ENCODE measurements around the gene ONECUT3.
"Not testable (repeated sequence)": the region's sequence is repeated elsewhere in the genome, so short reads cannot be mapped to it uniquely, and the experiment has no call there.

The ONECUT3 gene

DNA sequence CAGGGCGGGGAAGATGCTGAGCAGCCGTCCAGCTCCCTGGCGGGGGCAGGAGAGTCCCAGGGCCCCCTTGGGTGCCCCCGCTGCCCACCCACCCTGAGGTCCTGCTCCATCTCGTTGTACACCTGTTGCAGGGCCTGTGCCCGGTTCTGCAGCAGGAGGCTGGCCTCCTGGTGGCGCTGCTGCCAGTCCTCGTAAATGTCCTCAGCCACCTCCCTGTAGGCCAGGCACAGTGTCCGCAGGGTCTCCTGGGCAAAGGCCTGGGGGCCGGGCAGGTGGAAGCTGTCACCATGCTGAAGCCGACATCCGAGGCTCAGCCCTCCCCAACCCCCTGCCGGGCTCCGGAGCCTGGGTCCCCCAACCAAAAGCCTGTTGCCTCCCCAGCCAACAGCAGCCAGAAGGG lies 38.6 kb downstream of the ONECUT3 start:
- peaks cover 3% of the 10 kb centered on the region for H3F3A ChIP-seq (ENCODE audit: insufficient read depth, low read length)
- no peak for DNase-seq
- H3K9me2 ChIP-seq (replicated peaks; ENCODE audit: insufficient read depth, low read length), result no peaks in the 10 kb centered on the region
- no peaks in the 10 kb centered on the region for H3K79me2 ChIP-seq (ENCODE audit: low read length)
- H3K4me3 ChIP-seq (ENCODE audit: low read length), result no peak overlapping the region
- no peak overlapping the region for H3K4me2 ChIP-seq (ENCODE audit: low read depth, low read length)
- no peak overlapping the region for H2AFZ ChIP-seq (ENCODE audit: low read length)
- H3K9ac ChIP-seq (ENCODE audit: low read length), result no peak overlapping the region
- H3K27me3 ChIP-seq (replicated peaks; ENCODE audit: insufficient read depth, low read length), result peaks cover 77% of the 10 kb centered on the region
- H3K4me1 ChIP-seq (ENCODE audit: low read length), result peaks cover 14% of the 10 kb centered on the region
- no peak overlapping the region for H3K27ac ChIP-seq (ENCODE audit: low read length)
- no peaks in the 10 kb centered on the region for H3K9me3 ChIP-seq (replicated peaks; ENCODE audit: insufficient read depth, low read length)
- H4K20me1 ChIP-seq (ENCODE audit: insufficient read depth, low read length), result peaks cover 1% of the 10 kb centered on the region; the same call in 1 of the 2 replicates
- no peaks in the 10 kb centered on the region for H3K36me3 ChIP-seq (replicated peaks; ENCODE audit: insufficient read depth, low read length)
- TF ChIP-seq, protein P1, sequence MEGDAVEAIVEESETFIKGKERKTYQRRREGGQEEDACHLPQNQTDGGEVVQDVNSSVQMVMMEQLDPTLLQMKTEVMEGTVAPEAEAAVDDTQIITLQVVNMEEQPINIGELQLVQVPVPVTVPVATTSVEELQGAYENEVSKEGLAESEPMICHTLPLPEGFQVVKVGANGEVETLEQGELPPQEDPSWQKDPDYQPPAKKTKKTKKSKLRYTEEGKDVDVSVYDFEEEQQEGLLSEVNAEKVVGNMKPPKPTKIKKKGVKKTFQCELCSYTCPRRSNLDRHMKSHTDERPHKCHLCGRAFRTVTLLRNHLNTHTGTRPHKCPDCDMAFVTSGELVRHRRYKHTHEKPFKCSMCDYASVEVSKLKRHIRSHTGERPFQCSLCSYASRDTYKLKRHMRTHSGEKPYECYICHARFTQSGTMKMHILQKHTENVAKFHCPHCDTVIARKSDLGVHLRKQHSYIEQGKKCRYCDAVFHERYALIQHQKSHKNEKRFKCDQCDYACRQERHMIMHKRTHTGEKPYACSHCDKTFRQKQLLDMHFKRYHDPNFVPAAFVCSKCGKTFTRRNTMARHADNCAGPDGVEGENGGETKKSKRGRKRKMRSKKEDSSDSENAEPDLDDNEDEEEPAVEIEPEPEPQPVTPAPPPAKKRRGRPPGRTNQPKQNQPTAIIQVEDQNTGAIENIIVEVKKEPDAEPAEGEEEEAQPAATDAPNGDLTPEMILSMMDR (IDR thresholded peaks at IDR 0.05; ENCODE audit: low read length), result peak; percentile 11; the same call in 1 of the 2 replicates
- TF ChIP-seq EZH2phosphoT487 (IDR thresholded peaks at IDR 0.05; ENCODE audit: low read length) (no peak), EZH2 (optimal IDR thresholded peaks at IDR 0.05; ENCODE audit: low read depth, low read length) (no peak)

DNA sequence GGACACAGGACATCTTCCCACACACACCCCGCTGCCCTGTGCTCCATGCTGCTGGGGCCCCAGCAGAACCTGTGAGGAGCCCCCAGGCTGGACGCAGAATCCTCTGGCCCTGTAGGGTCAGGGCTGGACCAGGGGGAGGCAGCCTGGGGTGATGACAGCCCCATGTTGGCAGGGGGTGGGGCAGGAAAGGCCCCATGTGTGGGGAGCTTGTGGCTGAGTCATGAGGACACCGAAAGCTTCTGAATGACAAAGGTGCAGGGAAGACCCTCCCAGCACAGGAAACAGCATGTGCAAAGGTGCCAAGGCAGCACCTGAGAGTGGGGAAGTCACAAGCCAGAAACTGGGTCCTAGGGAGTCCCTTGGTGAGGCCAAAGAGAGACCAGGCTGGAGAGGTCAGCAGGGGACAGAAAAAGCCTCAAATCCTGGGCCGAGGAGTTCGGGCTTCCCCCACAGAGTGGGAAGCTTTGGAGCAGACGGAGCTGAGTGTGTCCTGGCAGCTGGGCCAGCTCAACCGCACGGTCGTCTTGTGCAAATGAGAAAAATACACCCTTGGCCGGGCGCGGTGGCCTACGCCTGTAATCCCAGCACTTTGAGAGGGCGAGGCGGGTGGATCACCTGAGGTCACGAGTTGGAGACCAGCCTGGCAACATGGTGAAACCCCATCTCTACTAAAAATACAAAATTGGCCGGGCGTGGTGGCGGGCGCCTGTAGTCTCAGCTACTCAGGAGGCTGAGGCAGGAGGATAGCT lies 41.3 kb downstream of the ONECUT3 start:
- no peak overlapping the region for H3K9ac ChIP-seq (ENCODE audit: low read length)

DNA sequence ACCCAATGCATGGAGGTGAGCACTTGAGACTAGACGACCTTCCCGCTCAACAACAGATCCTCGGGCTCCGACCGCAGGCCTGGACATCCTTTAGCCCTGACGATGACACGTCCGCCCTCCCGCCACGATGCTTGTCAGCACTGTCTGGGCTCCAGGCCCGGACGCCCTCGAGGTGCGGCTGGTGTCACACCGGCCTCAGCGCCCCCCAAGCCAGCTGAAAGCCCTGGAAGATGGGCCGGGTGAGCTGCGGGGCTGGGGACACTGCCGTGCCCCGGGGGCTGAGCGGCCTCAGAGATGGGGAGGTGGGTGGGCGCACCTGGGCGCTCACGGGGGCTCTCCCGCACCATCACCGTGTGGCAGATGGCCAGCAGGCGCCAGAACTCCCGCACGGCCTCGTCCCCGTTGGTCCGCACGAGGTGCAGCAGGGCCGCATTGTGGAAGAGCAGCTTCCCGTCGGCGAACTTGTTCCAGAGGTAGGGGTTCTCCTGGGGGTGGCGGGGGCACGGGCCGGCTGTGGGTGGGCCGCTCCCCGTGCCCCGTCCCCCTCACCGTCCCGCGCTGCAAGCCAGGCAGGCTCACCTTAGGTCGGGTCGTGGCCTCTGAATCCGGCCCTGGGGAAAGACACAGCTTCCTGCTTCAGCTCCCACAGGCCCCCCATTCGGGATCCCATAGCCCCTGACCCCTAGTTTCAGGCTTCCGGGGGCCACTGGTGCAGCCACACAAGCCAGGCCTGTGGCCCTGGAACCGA lies 43.3 kb downstream of the ONECUT3 start:
- Histone ChIP-seq H3K4me3 (ENCODE audit: low read length) (no peak overlapping the region), H3K4me2 (ENCODE audit: low read depth, low read length) (no peak overlapping the region), H4K20me1 (ENCODE audit: insufficient read depth, low read length) (no peaks in the 10 kb centered on the region), H3K27me3 (replicated peaks; ENCODE audit: insufficient read depth, low read length) (peaks cover 82% of the 10 kb centered on the region), H2AFZ (ENCODE audit: low read length) (no peak overlapping the region), H3K4me1 (ENCODE audit: low read length) (peaks cover 14% of the 10 kb centered on the region), H3K9me3 (replicated peaks; ENCODE audit: insufficient read depth, low read length) (no peaks in the 10 kb centered on the region), H3K36me3 (replicated peaks; ENCODE audit: insufficient read depth, low read length) (no peaks in the 10 kb centered on the region), H3K27ac (ENCODE audit: low read length) (no peak overlapping the region), H3K9me2 (replicated peaks; ENCODE audit: insufficient read depth, low read length) (no peaks in the 10 kb centered on the region), H3K9ac (ENCODE audit: low read length) (no peak overlapping the region), H3F3A (ENCODE audit: insufficient read depth, low read length) (peaks cover 3% of the 10 kb centered on the region), H3K79me2 (ENCODE audit: low read length) (no peaks in the 10 kb centered on the region)
- no peak for DNase-seq
- no peak for TF ChIP-seq EZH2 (optimal IDR thresholded peaks at IDR 0.05; ENCODE audit: low read depth, low read length)
- no peak for TF ChIP-seq EZH2phosphoT487 (IDR thresholded peaks at IDR 0.05; ENCODE audit: low read length)
- TF ChIP-seq, protein P1 (IDR thresholded peaks at IDR 0.05; ENCODE audit: low read length), result no peak

More for the DNA sequence above, 41.3 kb downstream of the ONECUT3 start:
- Histone ChIP-seq H3K4me2 (ENCODE audit: low read depth, low read length) (peak overlapping the region; percentile 26; the same call in 1 of the 2 replicates), H3F3A (ENCODE audit: insufficient read depth, low read length) (peaks cover 3% of the 10 kb centered on the region), H3K4me3 (ENCODE audit: low read length) (no peak overlapping the region), H3K9me2 (replicated peaks; ENCODE audit: insufficient read depth, low read length) (no peaks in the 10 kb centered on the region), H3K79me2 (ENCODE audit: low read length) (no peaks in the 10 kb centered on the region), H3K27ac (ENCODE audit: low read length) (no peak overlapping the region), H3K9me3 (replicated peaks; ENCODE audit: insufficient read depth, low read length) (no peaks in the 10 kb centered on the region), H3K36me3 (replicated peaks; ENCODE audit: insufficient read depth, low read length) (no peaks in the 10 kb centered on the region), H3K27me3 (replicated peaks; ENCODE audit: insufficient read depth, low read length) (peaks cover 82% of the 10 kb centered on the region), H2AFZ (ENCODE audit: low read length) (peak overlapping the region; percentile 3; the same call in 1 of the 2 replicates), H3K4me1 (ENCODE audit: low read length) (peaks cover 14% of the 10 kb centered on the region), H4K20me1 (ENCODE audit: insufficient read depth, low read length) (no peaks in the 10 kb centered on the region)
- TF ChIP-seq EZH2phosphoT487 (IDR thresholded peaks at IDR 0.05; ENCODE audit: low read length) (no peak), EZH2 (optimal IDR thresholded peaks at IDR 0.05; ENCODE audit: low read depth, low read length) (no peak)
- TF ChIP-seq, protein P1 (IDR thresholded peaks at IDR 0.05; ENCODE audit: low read length), result no peak
- peak; percentile 22 for DNase-seq

DNA sequence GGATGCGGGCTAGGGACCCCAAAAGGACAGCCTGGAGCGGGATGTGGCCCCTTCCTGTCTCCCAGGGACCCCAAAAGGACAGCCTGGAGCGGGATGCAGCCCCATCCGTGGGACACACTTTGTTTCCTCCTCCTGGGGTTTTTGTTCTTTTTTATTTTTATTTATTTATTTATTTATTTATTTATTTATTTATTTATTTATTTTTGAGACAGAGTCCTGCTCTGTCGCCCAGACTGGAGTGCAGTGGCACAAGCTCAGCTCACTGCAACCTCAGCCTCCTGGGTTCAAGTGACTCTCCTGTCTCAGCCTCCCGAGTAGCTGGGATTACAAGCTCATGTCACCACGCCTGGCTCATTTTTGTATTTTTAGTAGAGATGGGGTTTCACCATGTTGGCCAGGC lies 44.0 kb downstream of the ONECUT3 start:
- not testable (repeated sequence) for H3K4me3 ChIP-seq (ENCODE audit: low read length); H3K4me2 ChIP-seq (ENCODE audit: low read depth, low read length); H3K27ac ChIP-seq (ENCODE audit: low read length)

More for the DNA sequence above, 44.0 kb downstream of the ONECUT3 start:
- not testable (repeated sequence) for H2AFZ ChIP-seq (ENCODE audit: low read length); H4K20me1 ChIP-seq (ENCODE audit: insufficient read depth, low read length); DNase-seq; H3F3A ChIP-seq (ENCODE audit: insufficient read depth, low read length); H3K36me3 ChIP-seq (replicated peaks; ENCODE audit: insufficient read depth, low read length); H3K9me2 ChIP-seq (replicated peaks; ENCODE audit: insufficient read depth, low read length); H3K9ac ChIP-seq (ENCODE audit: low read length); H3K79me2 ChIP-seq (ENCODE audit: low read length); H3K9me3 ChIP-seq (replicated peaks; ENCODE audit: insufficient read depth, low read length)
- Histone ChIP-seq H3K27me3 (replicated peaks; ENCODE audit: insufficient read depth, low read length) (peaks cover 77% of the 10 kb centered on the region), H3K4me1 (ENCODE audit: low read length) (peaks cover 14% of the 10 kb centered on the region)
